CD4-positive, alpha-beta T cell treated with Interleukin-17A for 1 hour (primary cell): ENCODE measurements around the gene SYT9.

Experiments
- DNase-seq: peaks from one replicate; pipeline ENCODE4 v3.0.0-alpha.2; 2020

Gene SYT9

GRCh38 chr11:7428196-7428595 lies 176.5 kb downstream of the SYT9 start:
- no peak for DNase-seq

- DNase-seq = no peak
Measured at GRCh38 chr11:7430496-7430895, 178.8 kb downstream of the SYT9 start.

DNA sequence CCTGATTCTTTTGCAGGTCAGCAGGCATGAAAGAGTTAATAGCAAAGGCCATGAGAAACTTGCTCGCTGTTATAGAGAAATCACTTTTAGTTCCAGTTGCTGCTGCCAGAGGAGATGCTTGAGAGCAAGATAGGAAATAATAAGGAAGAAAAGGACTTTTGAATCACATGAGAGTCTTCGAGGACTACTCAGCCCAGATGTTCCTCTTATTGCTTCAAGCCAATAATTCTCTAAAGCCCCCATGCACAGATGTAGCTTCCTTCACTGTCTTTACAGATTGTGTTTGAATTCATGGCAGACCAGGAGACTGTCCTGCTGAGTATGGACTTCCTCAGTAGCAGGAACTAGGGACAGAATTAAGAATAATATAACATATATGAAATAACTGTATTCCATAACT lies 183.5 kb downstream of the SYT9 start:
- DNase-seq = no peak

DNA sequence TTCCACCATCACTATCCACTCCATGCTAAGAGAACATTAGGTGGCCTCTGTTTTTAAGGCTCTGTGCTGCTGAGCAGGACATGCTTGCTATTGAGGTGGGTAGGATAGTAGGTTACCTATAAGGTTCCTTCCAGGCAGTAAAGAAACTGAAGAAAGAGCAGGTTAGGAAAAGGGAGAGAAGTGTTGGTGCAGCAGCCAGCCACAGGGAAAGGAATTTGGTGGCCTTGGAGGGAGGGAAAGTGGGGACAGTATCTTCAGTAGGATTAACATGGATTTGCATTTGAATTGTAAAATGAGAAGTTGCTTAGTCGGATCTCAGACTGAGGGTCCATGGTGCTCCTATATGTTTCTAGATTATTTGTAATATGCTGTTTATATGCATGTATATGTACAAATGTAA lies 184.4 kb downstream of the SYT9 start:
- DNase-seq = no peak

- DNase-seq = peak; percentile 42
Measured at GRCh38 chr11:7436657-7437056, 185.0 kb downstream of the SYT9 start.

DNA sequence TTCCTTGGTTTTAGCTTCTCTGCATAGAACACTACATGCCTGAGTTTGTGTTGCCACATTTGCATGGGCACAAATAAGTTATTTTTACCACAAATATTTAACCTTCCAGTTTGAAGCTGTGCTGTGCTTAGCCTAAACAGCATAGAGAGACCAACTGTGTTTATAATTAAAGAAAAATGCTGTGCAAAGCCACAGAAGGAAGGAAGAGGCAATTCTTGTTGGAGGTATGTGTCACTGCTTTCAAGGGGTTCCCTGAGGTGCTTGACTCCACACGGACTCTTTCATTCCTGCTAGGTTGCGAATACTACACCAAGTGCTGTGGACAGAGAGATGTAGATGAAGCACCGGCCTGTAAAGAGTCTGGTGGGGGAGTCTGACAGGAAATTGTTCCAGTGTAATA lies 186.0 kb downstream of the SYT9 start:
- no peak for DNase-seq

DNA sequence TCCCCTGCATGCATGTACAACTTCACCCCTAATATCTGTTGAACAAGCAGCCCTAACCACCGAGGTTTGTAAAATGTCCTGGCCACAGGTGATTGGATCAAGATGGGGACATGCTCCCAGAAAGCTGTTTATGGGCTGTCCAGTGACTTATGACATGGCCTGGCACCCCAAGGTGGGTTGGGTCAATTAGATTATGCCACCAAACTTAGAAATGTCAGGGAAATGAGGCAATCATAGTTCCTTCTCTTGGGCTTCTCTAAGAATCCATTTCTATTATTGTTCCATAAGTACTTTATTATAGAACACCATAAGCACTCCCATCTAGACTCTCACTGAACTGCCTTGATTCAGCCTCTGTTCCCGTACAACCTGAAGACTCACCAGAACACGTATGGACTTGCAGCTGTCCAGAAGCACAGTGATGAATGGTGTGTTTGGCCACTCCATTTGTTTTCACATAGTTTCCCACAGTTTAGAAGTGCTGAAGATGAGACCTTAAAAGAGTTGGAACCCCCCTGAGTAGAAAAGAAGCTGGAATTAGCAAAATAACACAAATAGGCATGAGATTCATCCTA lies 188.1 kb downstream of the SYT9 start:
- no peak for DNase-seq

DNA sequence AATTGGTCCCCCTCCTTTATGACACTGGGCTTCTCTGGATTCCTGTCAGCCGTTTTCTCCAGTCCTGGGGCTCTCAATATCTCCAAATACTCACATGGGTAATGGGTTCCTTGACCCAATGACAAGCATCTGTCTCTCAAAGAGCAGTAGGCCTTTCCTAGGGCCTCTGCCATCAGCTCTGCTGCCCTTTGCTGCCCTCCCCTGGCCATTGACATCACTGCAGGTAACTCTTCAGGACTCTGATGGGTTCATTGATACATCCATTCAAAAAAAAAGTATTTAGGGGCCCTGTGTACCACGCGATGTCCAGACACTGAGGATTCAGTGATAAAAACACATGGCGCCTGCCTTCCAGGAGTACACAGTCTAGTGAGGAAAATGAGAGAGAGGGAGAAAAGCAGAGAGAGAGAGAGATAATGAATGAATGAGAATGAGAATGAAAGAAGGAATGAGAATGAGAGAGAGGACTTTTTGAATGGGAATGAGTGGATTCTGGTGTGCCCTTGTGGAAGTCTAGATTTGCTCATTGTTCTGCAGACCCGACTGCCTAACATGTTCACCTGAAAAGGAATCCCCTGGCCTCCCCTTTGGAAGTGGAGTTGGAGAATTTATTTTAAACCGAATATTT lies 191.0 kb downstream of the SYT9 start:
- DNase-seq = peak; percentile 63

DNA sequence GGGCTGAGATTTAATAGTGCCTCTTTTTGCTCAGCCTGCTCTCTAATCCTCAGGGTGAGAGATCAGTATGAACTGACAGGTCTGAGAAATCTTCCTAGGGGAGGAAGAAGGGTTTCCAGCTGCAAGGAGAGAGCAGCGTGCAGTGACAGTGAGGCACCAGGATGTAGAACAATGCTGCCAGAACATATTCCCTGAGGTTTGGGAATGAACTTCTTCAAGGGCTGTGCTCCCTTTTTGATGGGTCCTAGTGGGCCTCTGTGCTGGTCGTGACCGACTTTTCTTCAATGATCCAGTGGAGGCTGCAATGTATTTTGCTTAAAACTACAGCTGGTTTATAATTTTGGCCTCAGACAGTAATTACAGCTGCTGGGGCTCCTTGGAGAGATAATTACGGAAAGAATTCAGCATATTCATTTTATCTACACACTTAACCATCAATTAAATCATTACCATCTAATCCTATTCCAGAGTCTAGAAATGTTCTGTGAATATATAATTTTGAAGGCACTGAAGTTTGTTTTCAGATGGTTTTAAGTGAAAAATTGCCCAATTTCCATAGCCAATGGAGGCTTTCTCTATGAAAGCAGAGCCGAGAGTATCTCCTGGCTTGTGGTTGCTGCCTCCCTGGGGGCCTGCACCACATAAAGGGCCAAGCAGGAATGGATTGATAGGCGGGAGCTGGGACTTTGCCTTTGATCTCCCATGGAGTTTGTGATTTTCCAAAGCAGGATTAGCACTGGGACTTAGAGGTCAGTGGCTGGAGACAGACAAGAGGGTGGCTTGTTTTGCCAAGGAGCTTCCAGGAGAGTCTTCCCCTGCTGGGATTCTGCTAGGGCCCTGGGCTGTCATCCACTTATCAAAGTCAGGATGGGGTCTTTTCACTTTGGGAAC lies 192.6 kb downstream of the SYT9 start:
- no peak for DNase-seq

- no peak for DNase-seq
Measured at GRCh38 chr11:7445564-7445963, 193.9 kb downstream of the SYT9 start.

GRCh38 chr11:7448201-7448600 lies 196.5 kb downstream of the SYT9 start:
- DNase-seq = no peak

GRCh38 chr11:7449211-7449840 lies 197.6 kb downstream of the SYT9 start:
- no peak for DNase-seq

GRCh38 chr11:7449841-7450214 lies 198.1 kb downstream of the SYT9 start:
- DNase-seq = no peak

- no peak for DNase-seq
Measured at GRCh38 chr11:7450836-7451235, 199.1 kb downstream of the SYT9 start.

DNA sequence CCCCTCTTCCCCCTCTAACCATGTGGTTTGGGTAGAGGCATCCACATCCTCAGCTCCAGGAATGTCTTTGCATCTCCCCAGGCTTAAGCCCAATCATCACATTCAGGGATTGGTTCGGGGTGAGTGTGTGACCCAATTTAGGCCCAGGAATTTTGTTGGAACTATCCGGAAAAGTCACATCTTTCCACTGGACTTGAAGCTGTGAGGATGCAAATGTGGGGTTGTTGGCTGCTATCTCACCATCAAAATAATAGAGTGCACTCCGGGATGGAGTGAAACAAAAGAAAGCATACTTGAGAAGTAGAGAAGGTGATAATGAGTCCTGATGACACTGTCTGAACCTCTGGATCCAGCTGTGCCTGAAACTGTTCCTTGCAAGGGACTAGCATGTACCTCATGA lies 199.8 kb downstream of the SYT9 start:
- no peak for DNase-seq

- no peak for DNase-seq
Measured at GRCh38 chr11:7451952-7452494, 200.3 kb downstream of the SYT9 start.

GRCh38 chr11:7454854-7455253 lies 203.2 kb downstream of the SYT9 start:
- no peak for DNase-seq

DNA sequence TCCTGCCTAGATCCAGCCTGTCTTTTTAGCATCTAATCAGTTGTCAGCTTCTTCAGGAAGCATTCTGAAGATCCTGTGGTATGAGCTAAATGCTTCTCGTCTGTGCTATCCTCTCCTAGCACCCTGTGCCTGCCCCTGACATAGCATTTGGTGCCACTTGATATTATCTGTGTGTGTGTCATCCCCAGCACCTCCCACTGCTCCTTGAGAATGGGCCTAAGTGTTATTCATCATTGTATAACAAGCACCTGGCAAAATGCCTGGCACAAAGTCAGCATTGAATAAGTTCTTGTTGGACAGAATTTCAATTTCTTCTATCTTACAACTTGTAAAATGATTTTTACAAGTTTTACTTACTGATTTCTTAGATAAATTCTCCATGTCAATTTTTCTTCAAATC lies 205.5 kb downstream of the SYT9 start:
- no peak for DNase-seq

DNA sequence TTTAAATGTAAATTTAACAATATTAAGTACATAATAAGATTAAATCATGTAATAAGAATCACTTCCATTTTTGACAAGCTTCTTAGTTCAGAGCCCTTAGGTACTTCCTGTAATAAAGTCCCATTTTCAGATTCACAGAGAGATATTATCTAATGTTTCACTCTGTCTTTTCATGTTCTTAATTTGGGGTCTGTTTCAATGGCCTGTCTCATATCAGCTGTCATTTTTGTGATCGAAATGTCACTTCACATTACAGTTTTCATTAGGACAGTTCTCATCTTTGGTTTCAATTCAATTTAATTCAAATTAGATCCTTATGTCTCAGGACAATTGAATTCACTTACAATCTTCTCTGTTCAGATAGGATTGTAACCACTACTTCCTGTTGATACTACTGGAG lies 211.0 kb downstream of the SYT9 start:
- no peak for DNase-seq

GRCh38 chr11:7467652-7468051 lies 215.9 kb downstream of the SYT9 start:
- DNase-seq = no peak

GRCh38 chr11:7469351-7469865 lies 217.7 kb downstream of the SYT9 start:
- DNase-seq = no peak

- DNase-seq = no peak
Measured at GRCh38 chr11:7471071-7471470, 219.4 kb downstream of the SYT9 start.

DNA sequence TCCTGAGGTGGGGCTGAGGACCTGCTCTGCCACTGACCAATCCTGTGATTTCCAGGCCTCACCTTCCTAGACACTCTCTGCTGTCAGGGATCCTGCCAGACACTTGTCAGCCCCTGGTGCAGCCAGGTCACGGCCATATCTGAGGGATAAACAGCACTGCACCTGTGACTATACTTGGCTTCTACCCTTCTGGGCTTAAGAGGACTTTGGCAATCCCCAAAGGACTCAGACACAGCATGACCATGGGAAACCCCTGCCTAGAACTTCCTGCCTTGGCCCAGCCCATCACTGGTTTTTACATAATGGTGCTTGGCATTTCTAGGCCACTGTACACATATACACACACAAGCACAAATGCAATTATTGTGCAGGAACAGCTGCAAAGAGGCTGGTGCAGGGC lies 222.0 kb downstream of the SYT9 start:
- DNase-seq = no peak
